Bronchial epithelial cell (primary cell): ENCODE results near the gene ASB15. TPM values are rescaled to one million over a fixed set of nuclear protein-coding genes. Genes with fewer than 3 reads are reported as not detected.

Experiments
- DNase-seq: peaks from one replicate; pipeline ENCODE4 v3.0.0-alpha.2; 2010; ENCODE audit warnings: low read depth
- FAIRE-seq: peaks from 2 replicates; lab custom pipeline; 2011; peaks lifted over from hg19 to GRCh38; lab: Jason Lieb, UNC
- H3K27me3 ChIP-seq: 2 replicates; pipeline ENCODE4 v1.5.1; 2011; ENCODE audit warnings: low read length; ENCODE audit not compliant: control insufficient read depth, insufficient read depth
- H3K36me3 ChIP-seq: 2 replicates; pipeline ENCODE4 v1.5.1; 2011; ENCODE audit warnings: low read length; ENCODE audit not compliant: control insufficient read depth, insufficient read depth
- H3K4me3 ChIP-seq: 2 replicates; pipeline ENCODE4 v1.5.1; 2011; ENCODE audit warnings: mild to moderate bottlenecking, low read depth, low read length, control low read depth
- total RNA-seq: library from RNA; depleted of rRNA; stranded (reverse); fragments of >200 nt; gene quantifications from 2 replicates; pipeline ENCODE4 v1.2.1, GENCODE V29; 2014
- TF ChIP-seq, protein P1 (sequence below): IDR thresholded peaks from 2 replicates; pipeline ENCODE4 v1.5.1; 2011; ENCODE audit warnings: mild to moderate bottlenecking, moderate library complexity, low read length, control low read depth, inconsistent platforms; ENCODE audit not compliant: insufficient read depth, severe bottlenecking

Gene ASB15
- total RNA-seq, 1 donor from 2014 or later, result not detected

DNA sequence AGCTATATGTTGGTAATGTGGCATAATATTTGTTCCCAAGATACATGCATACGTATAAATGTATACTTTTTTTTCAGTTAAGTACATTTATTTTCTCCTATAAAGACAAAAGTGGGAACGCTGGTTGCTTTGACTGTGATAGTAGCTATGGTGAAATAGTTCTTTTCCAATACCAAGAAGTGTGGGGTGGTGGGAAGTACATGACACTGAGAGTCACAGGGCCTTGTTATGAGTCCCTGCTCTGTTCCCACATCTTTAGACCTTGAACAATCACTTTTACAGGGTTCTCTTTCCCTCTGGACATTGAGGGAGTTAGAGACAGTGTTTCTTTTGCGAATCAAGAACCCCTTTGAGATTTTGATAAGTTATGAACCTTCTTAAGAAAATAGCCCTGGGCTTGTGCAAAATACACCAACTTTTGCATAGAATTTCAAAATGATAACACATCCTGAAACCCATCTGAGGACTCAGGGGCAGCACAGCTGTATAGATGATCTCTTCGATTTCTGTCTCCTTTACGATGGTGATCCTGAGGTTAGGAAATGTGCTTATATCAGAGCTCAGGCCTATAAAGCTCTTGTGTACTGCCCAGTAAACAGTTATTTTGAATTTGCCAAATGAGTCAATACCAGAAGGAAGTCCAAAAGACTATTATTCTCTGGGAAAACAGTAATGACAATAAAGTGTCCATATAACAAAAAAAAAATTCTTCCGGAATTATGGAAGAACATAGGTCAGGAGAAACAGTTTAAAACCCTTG lies 55.1 kb downstream of the ASB15 start:
- no peak for DNase-seq
- Histone ChIP-seq H3K4me3 (no peak overlapping the region), H3K27me3 (no peaks in the 10 kb centered on the region), H3K36me3 (no peaks in the 10 kb centered on the region)
- FAIRE-seq, result no peak
- TF ChIP-seq, protein P1, sequence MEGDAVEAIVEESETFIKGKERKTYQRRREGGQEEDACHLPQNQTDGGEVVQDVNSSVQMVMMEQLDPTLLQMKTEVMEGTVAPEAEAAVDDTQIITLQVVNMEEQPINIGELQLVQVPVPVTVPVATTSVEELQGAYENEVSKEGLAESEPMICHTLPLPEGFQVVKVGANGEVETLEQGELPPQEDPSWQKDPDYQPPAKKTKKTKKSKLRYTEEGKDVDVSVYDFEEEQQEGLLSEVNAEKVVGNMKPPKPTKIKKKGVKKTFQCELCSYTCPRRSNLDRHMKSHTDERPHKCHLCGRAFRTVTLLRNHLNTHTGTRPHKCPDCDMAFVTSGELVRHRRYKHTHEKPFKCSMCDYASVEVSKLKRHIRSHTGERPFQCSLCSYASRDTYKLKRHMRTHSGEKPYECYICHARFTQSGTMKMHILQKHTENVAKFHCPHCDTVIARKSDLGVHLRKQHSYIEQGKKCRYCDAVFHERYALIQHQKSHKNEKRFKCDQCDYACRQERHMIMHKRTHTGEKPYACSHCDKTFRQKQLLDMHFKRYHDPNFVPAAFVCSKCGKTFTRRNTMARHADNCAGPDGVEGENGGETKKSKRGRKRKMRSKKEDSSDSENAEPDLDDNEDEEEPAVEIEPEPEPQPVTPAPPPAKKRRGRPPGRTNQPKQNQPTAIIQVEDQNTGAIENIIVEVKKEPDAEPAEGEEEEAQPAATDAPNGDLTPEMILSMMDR, result no peak

DNA sequence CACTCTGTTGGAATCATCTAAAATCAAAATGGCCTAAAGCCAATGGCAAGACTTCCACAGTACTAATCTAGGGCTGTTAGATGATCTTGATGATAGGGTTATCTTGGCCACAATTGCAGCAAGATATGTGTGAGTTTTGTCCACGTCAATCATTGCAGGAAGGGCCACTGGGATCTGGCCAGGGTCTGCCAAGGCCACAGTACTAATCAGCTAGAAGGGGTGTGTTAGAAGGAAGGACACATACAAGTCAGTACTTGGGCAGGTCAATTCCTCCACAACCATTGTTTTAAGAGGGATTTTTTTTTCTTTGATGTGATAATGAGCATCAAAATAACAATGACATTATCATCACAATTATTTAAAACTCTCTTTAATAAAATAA lies 55.7 kb downstream of the ASB15 start:
- Histone ChIP-seq H3K27me3 (no peaks in the 10 kb centered on the region), H3K4me3 (no peak overlapping the region), H3K36me3 (no peaks in the 10 kb centered on the region)
- TF ChIP-seq, protein P1, result no peak
- DNase-seq (no peak), FAIRE-seq (no peak)

DNA sequence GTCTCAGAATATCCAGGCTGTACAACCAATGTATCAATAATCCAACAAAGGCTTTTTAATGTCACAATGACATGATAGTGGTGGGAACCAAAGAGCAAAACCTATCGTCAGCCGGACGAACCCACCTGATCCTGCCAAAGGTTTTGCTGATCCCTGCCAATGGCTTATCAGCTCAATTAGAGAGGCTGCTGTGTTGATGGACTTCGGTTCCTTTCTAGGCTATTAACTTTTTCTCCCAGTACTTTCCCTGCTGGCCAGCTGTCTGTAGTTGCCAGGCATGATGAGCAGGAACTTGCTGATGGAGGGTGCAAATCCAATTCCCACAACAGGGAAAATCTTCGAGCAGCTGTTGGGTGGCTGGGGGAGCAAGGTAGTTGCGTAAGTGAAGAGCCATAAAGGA lies 56.4 kb downstream of the ASB15 start:
- TF ChIP-seq, protein P1, result no peak
- no peaks in the 10 kb centered on the region for H3K36me3 ChIP-seq
- H3K4me3 ChIP-seq, result no peak overlapping the region
- FAIRE-seq (no peak), DNase-seq (no peak)
- H3K27me3 ChIP-seq, result no peaks in the 10 kb centered on the region

DNA sequence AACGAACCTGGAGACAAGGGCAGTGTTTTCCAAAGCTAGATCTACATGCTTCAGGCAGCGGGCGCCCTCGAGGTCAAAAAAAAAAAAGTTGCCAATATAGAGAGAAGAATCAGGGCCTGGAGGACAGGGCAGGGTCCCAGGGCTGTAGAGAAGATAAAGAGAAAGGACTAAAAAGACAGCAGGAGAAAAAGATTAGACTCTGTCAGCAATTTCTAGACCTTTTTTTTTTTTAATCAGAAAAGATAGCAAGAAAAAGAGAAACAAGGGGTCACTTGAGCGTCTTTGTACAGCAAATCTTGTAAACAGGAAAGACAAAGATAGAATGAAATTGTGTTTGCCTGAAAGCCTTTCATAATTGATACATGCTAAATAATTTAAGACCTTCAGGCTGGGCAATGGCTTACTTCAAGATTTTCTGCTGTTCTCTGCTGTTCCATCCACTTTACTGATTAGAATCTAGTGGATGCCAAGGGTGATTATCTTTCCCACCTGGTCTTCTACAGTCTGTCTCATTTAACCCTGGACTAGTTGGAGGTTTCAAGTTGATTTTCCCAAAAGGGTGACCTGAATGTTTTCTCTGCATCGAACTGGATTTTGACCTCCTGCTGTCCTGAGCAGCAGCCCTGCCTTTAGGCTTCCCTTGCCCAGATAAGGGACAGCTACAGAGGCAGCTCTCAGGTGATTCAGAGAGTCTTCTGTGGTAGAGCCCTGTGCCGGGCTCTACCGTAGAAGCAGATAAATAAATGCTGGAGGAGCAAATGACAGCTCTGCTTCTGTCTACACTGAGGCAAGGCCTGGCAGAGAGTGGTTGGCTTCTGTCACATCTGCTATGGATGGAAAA lies 59.1 kb downstream of the ASB15 start:
- Histone ChIP-seq H3K27me3 (no peaks in the 10 kb centered on the region), H3K4me3 (no peak overlapping the region), H3K36me3 (no peaks in the 10 kb centered on the region)
- DNase-seq (no peak), FAIRE-seq (no peak)
- TF ChIP-seq, protein P1, result no peak

DNA sequence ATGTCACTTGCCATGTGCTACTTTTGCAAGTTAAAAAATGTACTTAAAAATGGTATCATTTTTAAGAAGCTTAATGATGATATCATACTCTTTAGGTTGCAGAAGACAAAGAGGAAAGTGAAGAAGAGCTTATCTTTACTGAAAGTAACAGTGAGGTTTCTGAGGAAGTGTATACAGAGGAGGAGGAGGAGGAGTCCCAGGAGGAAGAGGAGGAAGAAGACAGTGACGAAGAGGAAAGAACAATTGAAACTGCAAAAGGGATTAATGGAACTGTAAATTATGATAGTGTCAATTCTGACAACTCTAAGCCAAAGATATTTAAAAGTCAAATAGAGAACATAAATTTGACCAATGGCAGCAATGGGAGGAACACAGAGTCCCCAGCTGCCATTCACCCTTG lies 60.1 kb downstream of the ASB15 start:
- DNase-seq, result no peak
- no peak overlapping the region for H3K4me3 ChIP-seq
- TF ChIP-seq, protein P1, result no peak
- H3K27me3 ChIP-seq, result no peaks in the 10 kb centered on the region
- no peak for FAIRE-seq
- H3K36me3 ChIP-seq, result no peaks in the 10 kb centered on the region
